Measurements from ENCODE around the gene CTIF. TPM values are rescaled to one million over a fixed set of nuclear protein-coding genes. Genes with fewer than 3 reads are reported as not detected.

Gene CTIF
- total and polyA plus RNA-seq, 2 experiments from 2014 or later = 8.6 to 14.4 TPM

- H3K27ac Mint-ChIP-seq = no peak overlapping the region
- no peaks in the 10 kb centered on the region for H3F3A ChIP-seq (replicated peaks; ENCODE audit: low read depth)
- H3K27ac ChIP-seq (ENCODE audit: low read depth) = no peak overlapping the region
- H2AFZ ChIP-seq = no peak overlapping the region
- H3K4me1 ChIP-seq (ENCODE audit: insufficient read depth) = no peaks in the 10 kb centered on the region
- no peaks in the 10 kb centered on the region for H3K36me3 Mint-ChIP-seq (ENCODE audit: low read depth)
- no peak for DNase-seq (ENCODE audit: low spot score)
- no peak overlapping the region for H3K4me3 ChIP-seq
- ATAC-seq = peak; percentile 26
- no peaks in the 10 kb centered on the region for H3K79me2 ChIP-seq (replicated peaks; ENCODE audit: insufficient read depth)
- H3K36me3 ChIP-seq (ENCODE audit: insufficient read depth) = no peaks in the 10 kb centered on the region
- no peaks in the 10 kb centered on the region for H3K27me3 ChIP-seq (ENCODE audit: insufficient read depth)
- no peaks in the 10 kb centered on the region for H3K9me2 ChIP-seq (ENCODE audit: insufficient read depth)
- H3K4me1 Mint-ChIP-seq = peaks cover 4% of the 10 kb centered on the region; the same call in 2 of the 3 replicates
- no peak for TF ChIP-seq POLR2AphosphoS5 (IDR thresholded peaks at IDR 0.05; ENCODE audit: low read depth)
- no peak for TF ChIP-seq ETS1 (IDR thresholded peaks at IDR 0.05)
- no peak for TF ChIP-seq JUNB (IDR thresholded peaks at IDR 0.05; ENCODE audit: unreplicated experiment)
- no peak for TF ChIP-seq REST (IDR thresholded peaks at IDR 0.05; ENCODE audit: unreplicated experiment)
- no peak for TF ChIP-seq NANOG (IDR thresholded peaks at IDR 0.05; ENCODE audit: borderline replicate concordance)
- TF ChIP-seq STAT1 (IDR thresholded peaks at IDR 0.05; ENCODE audit: unreplicated experiment) = no peak
- TF ChIP-seq ZNF114 (CRISPR knock-in tag; IDR thresholded peaks at IDR 0.05) = no peak
- H3K4me3 Mint-ChIP-seq = no peak overlapping the region
- H3K9me3 Mint-ChIP-seq = no peaks in the 10 kb centered on the region; the same call in 2 of the 3 replicates
- H3K27me3 Mint-ChIP-seq (ENCODE audit: insufficient read depth, low read depth, poor library complexity) = peaks cover 20% of the 10 kb centered on the region
- H3K4me2 ChIP-seq = no peak overlapping the region
- no peaks in the 10 kb centered on the region for H4K20me1 ChIP-seq (replicated peaks; ENCODE audit: insufficient read depth)
These were observed 329.9 kb downstream of the CTIF start for GRCh38 chr18:48868468-48869466.

- no peak overlapping the region for H3K27ac ChIP-seq (ENCODE audit: low read depth)
- Mint-ChIP-seq H3K4me1 (peaks cover 4% of the 10 kb centered on the region; the same call in 2 of the 3 replicates), H3K4me3 (no peak overlapping the region), H3K36me3 (ENCODE audit: low read depth) (no peaks in the 10 kb centered on the region), H3K27ac (no peak overlapping the region), H3K9me3 (no peaks in the 10 kb centered on the region; the same call in 2 of the 3 replicates), H3K27me3 (ENCODE audit: insufficient read depth, low read depth, poor library complexity) (peaks cover 20% of the 10 kb centered on the region)
- H3K4me2 ChIP-seq = no peak overlapping the region
- no peaks in the 10 kb centered on the region for H3K27me3 ChIP-seq (ENCODE audit: insufficient read depth)
- no peaks in the 10 kb centered on the region for H3F3A ChIP-seq (replicated peaks; ENCODE audit: low read depth)
- H4K20me1 ChIP-seq (replicated peaks; ENCODE audit: insufficient read depth) = no peaks in the 10 kb centered on the region
- ATAC-seq (no peak), DNase-seq (ENCODE audit: low spot score) (no peak)
- no peak overlapping the region for H3K4me3 ChIP-seq
- H3K79me2 ChIP-seq (replicated peaks; ENCODE audit: insufficient read depth) = no peaks in the 10 kb centered on the region
- H3K9me2 ChIP-seq (ENCODE audit: insufficient read depth) = no peaks in the 10 kb centered on the region
- no peaks in the 10 kb centered on the region for H3K36me3 ChIP-seq (ENCODE audit: insufficient read depth)
- no peak overlapping the region for H2AFZ ChIP-seq
- H3K4me1 ChIP-seq (ENCODE audit: insufficient read depth) = no peaks in the 10 kb centered on the region
- no peak for TF ChIP-seq ZNF331 (CRISPR knock-in tag; IDR thresholded peaks at IDR 0.05; ENCODE audit: low read depth)
- no peak for TF ChIP-seq ZNF462 (CRISPR knock-in tag; IDR thresholded peaks at IDR 0.05)
- TF ChIP-seq CREB1 (CRISPR knock-in tag; IDR thresholded peaks at IDR 0.05; ENCODE audit: low read depth) = no peak
- TF ChIP-seq NANOG (IDR thresholded peaks at IDR 0.05; ENCODE audit: borderline replicate concordance) = no peak
These were observed 330.8 kb downstream of the CTIF start for GRCh38 chr18:48869591-48869990.
